RKO (cell line): ENCODE results near the gene PRICKLE3.
"Not testable (repeated sequence)": the region's sequence is repeated elsewhere in the genome, so short reads cannot be mapped to it uniquely, and the experiment has no call there.

Source experiments
- DNase-seq: peaks from one replicate; pipeline ENCODE4 v3.0.0-alpha.2; 2016; ENCODE audit warnings: low spot score

PRICKLE3 gene

DNA sequence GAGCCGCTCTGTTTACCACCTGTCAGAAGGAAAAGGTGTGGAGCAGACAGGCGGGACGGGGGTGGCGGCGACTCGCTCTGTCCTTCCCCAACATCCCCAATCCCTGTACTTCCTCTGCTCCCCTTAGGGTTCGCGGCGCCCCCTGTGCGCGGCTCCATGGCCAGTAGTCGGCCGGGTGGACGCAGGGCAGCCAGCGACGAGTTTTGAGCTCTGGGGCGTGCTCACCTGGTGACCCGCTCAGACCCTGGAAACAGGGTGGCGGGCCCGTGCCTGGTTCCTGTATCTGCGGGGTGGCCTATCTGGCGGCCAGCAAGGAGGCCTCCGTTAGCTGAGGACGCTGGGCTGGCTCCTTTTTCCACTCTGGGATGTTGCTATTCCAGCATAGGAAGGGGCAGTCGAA, 29.0 kb downstream of the PRICKLE3 start:
- DNase-seq, result no peak

DNA sequence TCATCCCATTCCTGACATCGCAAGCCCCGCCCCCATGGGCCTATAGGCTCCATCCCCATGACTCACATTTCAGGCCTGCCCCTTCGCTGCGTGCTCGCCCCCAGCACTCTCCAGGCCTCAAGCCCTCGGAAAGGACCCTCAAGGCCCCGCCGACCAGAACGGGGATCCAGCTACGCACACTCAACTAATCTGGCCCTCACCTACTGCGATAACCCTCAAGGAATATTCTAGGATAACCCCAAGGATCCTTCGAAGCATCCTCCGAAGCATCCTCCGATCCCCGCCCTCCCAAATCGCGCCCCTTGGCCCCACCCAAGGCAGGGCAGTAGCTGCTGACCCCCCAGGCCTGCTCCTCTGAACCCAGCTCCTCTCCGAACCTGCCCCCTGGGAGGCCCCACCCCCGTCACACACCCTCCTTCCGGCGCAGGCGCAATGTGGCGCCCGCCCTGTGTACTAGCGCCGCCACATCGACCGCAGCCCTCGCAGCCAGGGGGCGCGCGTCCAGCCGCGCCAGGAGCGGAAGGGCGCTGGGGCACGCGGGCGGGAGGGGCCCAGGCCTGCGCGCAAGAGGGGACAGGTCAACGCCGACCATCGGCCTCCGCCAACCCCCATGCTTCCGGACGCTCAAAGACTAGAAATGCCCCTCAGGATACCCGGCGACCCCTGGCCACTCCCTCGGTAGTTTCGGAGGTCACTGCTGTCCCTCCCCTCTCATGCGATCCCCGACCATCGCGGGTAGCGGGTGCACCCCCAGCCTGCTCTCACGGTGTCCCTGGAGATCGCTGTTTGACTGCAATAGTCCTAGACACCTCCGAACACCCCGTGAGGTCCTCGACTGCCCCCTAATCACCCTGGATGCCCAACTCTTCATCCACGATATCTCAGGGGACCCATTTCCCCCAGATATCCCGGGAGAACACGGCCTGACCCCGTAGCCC, 30.0 kb downstream of the PRICKLE3 start:
- peak; percentile 91 for DNase-seq

DNA sequence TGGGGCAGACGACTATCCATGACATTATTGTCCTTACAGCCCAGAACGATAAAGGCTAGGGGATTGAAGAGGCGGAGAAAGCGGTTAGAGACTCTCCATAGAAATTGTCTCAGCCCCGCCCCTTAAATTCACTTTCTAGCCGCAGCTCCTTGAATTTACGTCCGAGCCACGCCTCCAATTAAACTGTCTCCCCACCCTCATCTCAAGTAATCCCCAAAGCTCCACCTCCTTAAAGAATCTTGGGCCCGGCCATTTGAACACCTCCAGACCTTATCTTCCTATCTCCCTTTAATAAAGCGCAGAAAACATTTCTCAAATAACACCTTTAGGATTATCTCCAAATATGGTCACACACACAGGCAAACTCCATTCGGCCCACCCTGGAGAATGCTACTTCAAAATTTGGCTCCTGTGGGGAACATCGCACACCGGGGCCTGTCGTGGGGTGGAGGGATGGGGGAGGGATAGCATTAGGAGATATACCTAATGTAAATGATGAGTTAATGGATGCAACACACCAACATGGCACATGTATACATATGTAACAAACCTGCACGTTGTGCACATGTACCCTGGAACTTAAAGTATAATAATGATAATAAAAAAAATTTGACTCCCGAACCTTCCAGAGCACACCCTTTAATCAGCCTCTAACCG, 30.8 kb downstream of the PRICKLE3 start:
- peak; percentile 77 for DNase-seq

DNA sequence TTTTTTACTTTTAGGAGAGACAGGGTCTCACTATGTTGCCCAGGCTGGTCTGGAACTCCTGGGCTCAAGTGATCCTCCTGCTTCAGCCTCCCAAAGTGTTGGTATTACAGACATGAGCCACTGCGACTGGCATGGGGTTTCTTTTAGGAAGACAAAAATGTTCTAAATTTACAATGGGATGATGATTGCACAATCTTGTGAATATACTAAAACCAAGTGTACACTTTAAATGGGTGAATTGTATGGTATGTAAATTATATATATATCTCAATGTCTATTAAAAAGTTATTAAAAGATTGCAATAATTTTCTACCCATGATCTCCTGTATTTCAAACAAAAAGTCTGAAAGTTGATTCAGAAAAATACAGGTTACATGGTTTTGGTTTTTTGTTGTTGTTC, 32.7 kb downstream of the PRICKLE3 start:
- no peak for DNase-seq

DNA sequence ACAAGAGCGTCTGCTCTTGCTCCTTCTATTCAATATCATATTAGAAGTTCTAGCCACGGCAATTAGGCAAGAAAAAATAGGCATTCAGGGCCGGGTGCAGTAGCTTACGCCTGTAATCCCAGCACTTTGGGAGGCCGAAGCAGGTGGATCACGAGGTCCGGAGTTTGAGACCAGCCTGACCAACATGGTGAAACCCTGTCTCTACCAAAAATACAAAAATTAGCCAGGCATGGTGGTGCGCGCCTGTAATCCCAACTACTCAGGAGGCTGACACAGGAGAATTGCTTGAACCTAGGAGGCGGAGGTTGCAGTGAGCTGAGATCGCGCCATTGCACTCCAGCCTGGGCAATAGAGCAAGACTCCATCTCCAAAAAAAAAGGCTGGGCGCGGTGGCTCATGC, 36.9 kb downstream of the PRICKLE3 start:
- not testable (repeated sequence) for DNase-seq

DNA sequence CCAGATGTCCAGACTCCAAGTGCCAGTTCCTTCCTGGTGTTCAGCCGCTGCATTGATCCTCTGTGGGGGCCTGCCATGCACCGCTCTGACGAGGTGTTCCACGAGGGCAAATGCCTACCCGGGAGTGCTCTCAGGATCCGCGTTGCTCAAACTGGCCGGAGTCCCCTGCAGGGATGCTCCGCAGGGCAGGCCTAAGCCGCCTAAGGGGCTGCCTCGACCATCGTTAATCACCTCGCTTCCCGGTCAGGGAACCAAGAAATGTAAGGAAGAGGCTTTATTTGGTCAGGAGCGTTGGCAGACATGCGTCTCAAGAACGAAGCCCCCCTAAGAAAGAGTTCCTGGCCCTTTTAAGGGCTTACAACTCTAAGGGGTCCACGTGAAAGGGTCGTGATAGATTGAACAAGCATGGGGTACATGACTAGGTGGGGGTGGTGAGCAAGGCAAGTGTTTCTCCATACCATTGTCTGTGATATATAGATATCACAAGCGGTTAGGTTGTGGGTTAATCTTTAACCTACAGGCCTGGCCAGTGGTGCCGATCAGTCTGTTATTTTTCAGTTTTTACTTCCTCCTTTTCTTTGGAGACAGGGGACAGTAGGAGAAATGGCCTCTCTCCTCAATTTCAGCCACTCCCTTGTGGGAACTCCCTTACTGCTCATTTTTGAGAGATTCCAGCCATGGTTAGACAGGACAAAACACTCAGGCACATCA, 37.6 kb downstream of the PRICKLE3 start:
- not testable (repeated sequence) for DNase-seq

DNA sequence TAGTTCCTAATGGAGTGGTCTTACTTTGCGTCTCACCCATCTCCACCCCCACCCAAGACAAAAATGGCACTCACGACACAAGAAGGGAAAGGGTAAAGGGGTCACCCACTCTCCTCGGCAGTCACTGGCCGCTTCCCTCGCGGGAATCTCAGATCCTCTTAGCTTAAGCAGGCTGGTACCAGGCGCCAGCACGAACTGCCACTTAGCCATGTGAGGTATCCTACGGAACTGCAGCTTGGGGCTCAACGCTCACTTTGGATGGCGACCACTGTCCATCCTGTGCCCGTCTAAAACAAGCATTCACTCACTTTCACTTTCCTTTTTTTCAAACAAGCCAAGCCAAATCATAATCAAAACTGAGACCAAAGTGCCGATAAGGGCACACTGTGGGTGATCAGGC, 38.2 kb downstream of the PRICKLE3 start:
- DNase-seq, result no peak

DNA sequence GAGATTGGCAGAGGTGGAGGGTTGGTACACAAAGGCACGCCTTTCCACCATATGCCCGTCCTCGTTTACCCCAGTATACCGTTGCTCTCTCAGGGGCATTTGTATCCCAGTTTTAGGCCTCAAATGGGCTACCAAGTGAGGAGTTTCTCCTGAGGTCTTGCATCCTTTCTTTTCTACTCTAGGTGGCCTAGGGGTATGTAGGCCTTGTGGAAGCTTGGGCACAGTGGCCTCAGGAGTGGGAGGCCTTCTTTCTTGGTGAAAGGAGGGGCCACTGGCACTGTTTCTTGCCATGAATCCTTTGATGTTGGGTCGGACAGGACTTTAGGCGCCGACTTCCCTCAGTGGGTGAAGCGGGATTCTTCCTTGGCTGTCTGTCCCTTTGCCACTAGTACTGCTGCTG, 38.9 kb downstream of the PRICKLE3 start:
- no peak for DNase-seq

DNA sequence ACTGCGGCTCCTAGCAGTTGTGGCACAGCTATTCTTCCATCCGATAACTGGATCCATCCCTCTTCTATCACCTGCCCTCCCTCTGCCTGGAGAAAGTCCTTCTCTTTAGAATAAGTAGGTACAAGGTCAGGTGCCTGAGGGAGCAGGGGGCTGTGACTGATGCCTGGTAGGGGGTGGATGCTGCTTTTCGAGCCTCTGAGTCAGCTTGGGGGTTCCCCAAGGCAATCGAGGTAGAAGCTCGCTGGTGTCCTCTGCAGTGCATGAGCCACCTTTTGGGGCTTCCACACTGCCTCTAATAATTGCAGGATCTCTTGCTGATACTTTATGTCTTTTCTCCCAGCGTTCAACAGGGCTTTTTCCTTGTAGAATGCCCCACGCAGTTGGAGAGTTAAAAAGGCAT, 43.0 kb downstream of the PRICKLE3 start:
- not testable (repeated sequence) for DNase-seq

DNA sequence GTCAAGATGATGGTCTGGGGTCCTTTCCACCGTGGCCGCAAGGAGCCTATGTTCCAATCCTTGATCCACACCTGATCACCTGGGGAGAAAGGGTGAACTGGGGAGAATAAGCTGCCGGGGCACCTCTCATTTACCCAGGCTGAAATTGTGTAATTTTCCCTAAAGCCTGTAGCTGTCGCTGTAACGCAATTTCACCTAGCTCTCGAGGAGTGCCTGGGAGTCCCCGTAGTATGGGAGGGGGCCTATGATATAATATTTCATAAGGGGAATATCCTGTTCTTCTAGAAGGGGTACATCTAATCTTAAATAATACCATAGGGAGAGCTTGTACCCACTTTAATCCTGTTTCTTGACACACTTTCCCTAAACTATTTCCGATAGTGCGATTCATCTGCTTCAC, 43.9 kb downstream of the PRICKLE3 start:
- not testable (repeated sequence) for DNase-seq

DNA sequence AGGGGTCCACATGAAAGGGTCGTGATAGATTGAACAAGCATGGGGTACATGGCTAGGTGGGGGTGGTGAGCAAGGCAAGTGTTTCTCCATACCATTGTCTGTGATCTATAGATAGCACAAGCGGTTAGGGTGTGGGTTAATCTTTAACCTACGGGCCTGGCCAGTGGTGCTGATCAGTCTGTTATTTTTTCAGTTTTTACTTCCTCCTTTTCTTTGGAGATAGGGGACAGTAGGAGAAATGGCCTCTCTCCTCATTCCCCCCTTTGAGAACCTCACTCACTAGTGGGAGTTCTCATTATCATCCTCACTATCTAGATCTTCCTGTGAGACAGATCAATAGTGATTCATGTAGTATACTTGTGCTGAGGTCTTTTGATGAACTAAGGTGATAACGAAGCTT, 46.5 kb downstream of the PRICKLE3 start:
- no peak for DNase-seq

DNA sequence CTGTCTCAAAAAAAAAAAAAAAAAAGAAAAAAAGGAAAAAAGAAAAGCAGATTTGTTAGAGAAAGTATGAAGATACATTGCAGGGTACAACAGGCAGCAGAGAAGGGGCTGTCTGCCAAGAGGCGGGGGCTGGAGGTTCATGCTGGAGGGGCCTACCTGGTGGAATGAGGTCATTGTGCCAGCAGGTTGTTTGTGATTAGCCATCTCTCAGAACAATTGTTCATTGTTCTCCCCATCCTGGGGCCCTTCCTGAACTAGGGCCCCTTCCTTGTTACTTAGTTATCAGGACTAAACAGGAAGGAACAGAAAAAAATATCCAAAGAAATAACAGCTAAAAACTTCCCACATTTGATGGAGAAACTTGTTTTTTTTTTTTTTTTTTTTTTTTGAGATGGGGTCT, 48.7 kb downstream of the PRICKLE3 start:
- no peak for DNase-seq

DNA sequence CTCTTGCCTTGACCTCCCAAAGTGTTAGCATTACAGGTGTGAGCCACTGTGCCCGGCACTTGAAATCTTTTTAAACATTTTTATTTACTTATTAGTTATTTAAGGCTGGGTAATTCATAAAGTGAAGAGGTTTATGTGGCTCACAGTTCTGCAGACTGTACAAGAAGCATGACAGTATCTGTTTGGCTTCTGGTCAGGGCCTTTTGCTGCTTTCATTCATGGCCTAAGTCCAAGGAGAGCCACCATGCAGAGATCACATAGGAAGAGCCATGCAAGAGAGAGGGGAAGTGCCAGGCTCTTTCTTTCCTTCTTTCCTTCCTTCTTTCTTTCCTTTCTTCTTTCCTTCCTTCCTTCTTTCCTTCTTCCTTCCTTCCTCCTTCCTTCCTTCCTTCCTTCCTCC, 52.4 kb downstream of the PRICKLE3 start:
- DNase-seq, result no peak

DNA sequence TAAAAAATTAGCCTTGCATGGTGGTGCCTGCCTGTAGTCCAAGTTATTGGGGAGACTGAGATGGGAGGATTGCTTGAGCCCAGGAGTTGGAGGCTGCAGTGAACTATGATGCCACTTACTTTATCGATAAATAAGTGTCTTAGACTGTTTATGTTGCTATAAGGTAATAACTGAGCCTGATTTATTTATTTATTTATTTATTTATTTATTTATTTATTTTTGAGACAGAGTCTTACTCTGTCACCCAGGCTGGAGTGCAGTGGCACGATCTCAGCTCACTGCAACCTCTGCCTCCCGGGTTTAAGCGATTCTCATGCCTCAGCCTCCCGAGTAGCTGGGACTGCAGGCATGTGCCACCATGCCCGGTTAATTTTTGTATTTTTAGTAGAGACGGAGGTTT, 53.9 kb downstream of the PRICKLE3 start:
- not testable (repeated sequence) for DNase-seq

DNA sequence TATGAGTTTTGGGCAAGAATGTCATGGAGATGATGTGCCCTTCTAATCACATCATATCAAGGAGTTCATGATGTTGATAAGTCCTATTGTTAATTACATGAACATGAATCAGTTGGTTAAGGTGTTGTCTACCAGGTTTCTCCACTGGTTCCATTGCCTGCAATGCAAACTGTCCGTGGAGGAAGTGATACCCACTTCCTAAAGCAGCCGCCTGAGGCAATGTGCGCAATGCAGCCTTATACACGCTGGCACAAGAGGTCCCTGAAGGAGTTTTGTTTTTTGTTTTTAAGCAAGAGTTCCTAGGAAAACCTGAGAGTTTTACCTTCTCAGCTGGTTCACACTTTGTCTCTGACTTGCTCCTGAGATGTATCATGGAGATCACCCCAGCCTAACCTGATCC, 56.7 kb downstream of the PRICKLE3 start:
- no peak for DNase-seq

DNA sequence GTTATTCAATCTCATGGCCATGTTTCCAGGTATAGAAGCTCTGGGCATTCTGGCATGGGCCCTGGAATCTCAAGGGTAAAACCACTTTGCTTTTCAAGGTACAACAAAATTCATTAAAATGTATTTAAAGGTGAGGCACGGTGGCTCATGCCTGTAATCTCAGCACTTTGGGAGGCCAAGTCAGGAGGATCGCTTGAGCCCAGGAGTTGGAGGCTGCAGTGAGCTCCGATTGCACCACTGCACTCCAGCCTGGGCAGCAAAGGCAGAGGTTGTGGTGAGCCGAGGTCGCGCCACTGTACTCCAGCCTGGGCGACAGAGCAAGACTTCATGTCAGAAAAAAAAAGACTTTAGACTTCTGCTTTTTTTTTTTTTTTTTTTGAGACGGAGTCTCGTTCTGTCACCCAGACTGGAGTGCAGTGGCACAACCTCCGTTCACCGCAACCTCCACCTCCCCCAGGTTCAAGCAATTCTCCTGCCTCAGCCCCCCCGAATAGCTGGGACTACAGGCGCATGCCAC, 58.4 kb downstream of the PRICKLE3 start:
- not testable (repeated sequence) for DNase-seq
